Panc1 (cell line): ENCODE measurements around the gene RASA3. TPM values are rescaled to one million over a fixed set of nuclear protein-coding genes. Genes with fewer than 3 reads are reported as not detected.

Experiments used
- ATAC-seq: fragments of 200-7000 bp; cut with Tn5 transposase; 2 replicates; pipeline ENCODE4 v1.9.1; 2020; ENCODE audit warnings: mild to moderate bottlenecking, moderate library complexity
- BruUV-seq: library from RNA; stranded (reverse); fragments of 400-500 nt; replicated peaks from 2 replicates; lab custom pipeline; 2021; lab: Mats Ljungman, UMichigan
- CTCF ChIA-PET: fragments of 300-600 bp; sonication (Branson Sonifier 250); formaldehyde crosslinking; loops from one replicate; lab custom pipeline; 2022; ENCODE audit warnings: antibody characterized with exemption; lab: Charles Lee
- POLR2A ChIA-PET: fragments of 300-600 bp; sonication (Branson Sonifier 250); formaldehyde crosslinking; loops from one replicate; lab custom pipeline; 2022; ENCODE audit warnings: antibody characterized with exemption; lab: Charles Lee
- DNase-seq: peaks from one replicate; pipeline ENCODE4 v3.0.0-alpha.2; 2010; ENCODE audit warnings: low read depth, low spot score
- H3K27ac ChIP-seq: 2 replicates; pipeline ENCODE4 v1.5.1; 2011; ENCODE audit warnings: mild to moderate bottlenecking, low read length, inconsistent platforms
- H3K27me3 ChIP-seq: fragments of 200-500 bp; sonication (Bioruptor generic); 2 replicates; pipeline ENCODE4 v1.6.0; 2014; ENCODE audit warnings: low read length, inconsistent platforms; ENCODE audit not compliant: control insufficient read depth, insufficient read depth
- H3K36me3 ChIP-seq: fragments of 200-500 bp; sonication (Bioruptor generic); 2 replicates; pipeline ENCODE4 v1.5.1; 2014; ENCODE audit warnings: inconsistent platforms, mild to moderate bottlenecking, low read length, moderate library complexity; ENCODE audit not compliant: control insufficient read depth, insufficient read depth
- H3K4me1 ChIP-seq: 2 replicates; pipeline ENCODE4 v1.5.1; 2011; ENCODE audit warnings: inconsistent platforms, mild to moderate bottlenecking, low read length, moderate library complexity; ENCODE audit not compliant: control insufficient read depth, insufficient read depth
- H3K4me3 ChIP-seq, 2 experiments: 2 replicates each; pipeline ENCODE4 v1.5.1; 2011 to 2012; ENCODE audit warnings: low read depth in 2 of 2, low read length in 2 of 2, mild to moderate bottlenecking in 2 of 2, inconsistent platforms in 1 of 2, moderate library complexity in 1 of 2
- H3K9me3 ChIP-seq: fragments of 200-500 bp; sonication (Bioruptor generic); 2 replicates; pipeline ENCODE4 v1.5.1; 2014; ENCODE audit warnings: low read depth, mild to moderate bottlenecking, inconsistent platforms, low read length, moderate library complexity; ENCODE audit not compliant: control insufficient read depth, insufficient read depth
- CTCF ChIP-seq: fragments of 450-650 bp; IDR thresholded peaks from 2 replicates; pipeline ENCODE4 v1.5.1; 2017; ENCODE audit warnings: mild to moderate bottlenecking
- POLR2AphosphoS5 ChIP-seq: IDR thresholded peaks from 2 replicates; pipeline ENCODE4 v1.6.1; 2012; ENCODE audit warnings: mild to moderate bottlenecking, low read depth, low read length, moderate library complexity
- REST ChIP-seq, 2 experiments: IDR thresholded peaks; 2 replicates each; pipeline ENCODE4 v1.6.1; 2011 to 2012; ENCODE audit warnings: low read depth in 2 of 2, control low read depth in 1 of 2, low read length in 1 of 2, mild to moderate bottlenecking in 1 of 2, moderate library complexity in 1 of 2; ENCODE audit not compliant: insufficient read depth in 1 of 2
- SIN3A ChIP-seq: IDR thresholded peaks from 2 replicates; pipeline ENCODE4 v1.6.1; 2012; ENCODE audit warnings: low read depth, mild to moderate bottlenecking, low read length, moderate library complexity, borderline replicate concordance; ENCODE audit not compliant: insufficient read depth
- TCF7L2 ChIP-seq: IDR thresholded peaks from 2 replicates; pipeline ENCODE4 v1.6.1; 2011; ENCODE audit warnings: mild to moderate bottlenecking, low read depth, low read length, inconsistent platforms
- in situ Hi-C: cut with HindIII; loops from 2 replicates; pipeline ENCODE4 v1.10.0; 2016; ENCODE audit warnings: low sequenced_read_pairs, low pct_unique_long_range_greater_than_20kb
- intact Hi-C: fragments of 100-400 bp; cut with micrococcal nuclease; formaldehyde crosslinking; loops from one replicate; pipeline ENCODE4 v1.10.0; 2022; ENCODE audit not compliant: unreplicated experiment
- total RNA-seq: library from RNA; stranded (reverse); gene quantifications from one replicate; pipeline ENCODE4 v1.2.1, GENCODE V29; 2021; ENCODE audit not compliant: unreplicated experiment

The RASA3 gene
- total RNA-seq, 1 experiment from 2014 or later: 33.7 TPM

GRCh38 chr13:114078461-114079451 is 53.7 kb downstream of the RASA3 start:
- DNase-seq: no peak
- ATAC-seq: peak; percentile 60
- BruUV-seq: no TSS peak
- no peak for TF ChIP-seq REST (IDR thresholded peaks at IDR 0.05; ENCODE audit: insufficient read depth in 1 of 2, low read depth in 2 of 2, low read length in 1 of 2)
- TF ChIP-seq POLR2AphosphoS5: no peak
- TF ChIP-seq CTCF: no peak
- no peak for TF ChIP-seq TCF7L2
- TF ChIP-seq SIN3A: no peak
- in situ Hi-C loops: no loop called here
- Histone ChIP-seq H3K4me3 (no peak overlapping the region), H3K9me3 (no peaks in the 10 kb centered on the region), H3K36me3 (no peaks in the 10 kb centered on the region), H3K27ac (0 out of 2 replicates have a peak overlapping the region, but pooled peaks have one; percentile 34), H3K4me1 (no peaks in the 10 kb centered on the region), H3K27me3 (no peaks in the 10 kb centered on the region)
- CTCF ChIA-PET: interaction anchor here (0.5 kb wide), 1 partner anchor 26 kb away, joined by 9 read pairs; no protein-coding TSS in a partner anchor
- intact Hi-C loops: no loop called here
- POLR2A ChIA-PET: no interaction called here

GRCh38 chr13:114077933-114078325 is 54.5 kb downstream of the RASA3 start:
- ChIA-PET CTCF (interaction anchor here (0.5 kb wide), 1 partner anchor 26 kb away, joined by 9 read pairs; no protein-coding TSS in a partner anchor), POLR2A (no interaction called here)
- intact Hi-C loops (no loop called here), in situ Hi-C loops (no loop called here)
- H3K4me3 ChIP-seq: no peak overlapping the region
- no peaks in the 10 kb centered on the region for H3K9me3 ChIP-seq
- H3K27me3 ChIP-seq: no peaks in the 10 kb centered on the region
- no TSS peak for BruUV-seq
- H3K27ac ChIP-seq: 0 out of 2 replicates have a peak overlapping the region, but pooled peaks have one; percentile 34
- no peak for ATAC-seq
- H3K4me1 ChIP-seq: no peaks in the 10 kb centered on the region
- DNase-seq: no peak
- no peaks in the 10 kb centered on the region for H3K36me3 ChIP-seq
- no peak for TF ChIP-seq SIN3A
